Endothelial cell (in vitro differentiated cells): ENCODE results near the gene LCOR. TPM values are rescaled to one million over a fixed set of nuclear protein-coding genes. Genes with fewer than 3 reads are reported as not detected.

Experiments
- DNase-seq: peaks from one replicate; pipeline ENCODE4 v3.0.0; 2021; ENCODE audit warnings: low spot score
- H3K27ac Mint-ChIP-seq: one replicate; pipeline ENCODE4 v1.8.0; 2021; ENCODE audit warnings: mixed read lengths, inconsistent platforms; ENCODE audit not compliant: unreplicated experiment
- H3K27me3 Mint-ChIP-seq: one replicate; pipeline ENCODE4 v1.8.0; 2021; ENCODE audit warnings: mild to moderate bottlenecking, moderate library complexity, mixed read lengths, inconsistent platforms; ENCODE audit not compliant: unreplicated experiment
- H3K36me3 Mint-ChIP-seq: one replicate; pipeline ENCODE4 v1.8.0; 2021; ENCODE audit warnings: mild to moderate bottlenecking, low read depth, mixed read lengths, inconsistent platforms; ENCODE audit not compliant: unreplicated experiment
- H3K4me1 Mint-ChIP-seq: one replicate; pipeline ENCODE4 v1.8.0; 2021; ENCODE audit warnings: mild to moderate bottlenecking, mixed read lengths, inconsistent platforms; ENCODE audit not compliant: unreplicated experiment
- H3K4me3 Mint-ChIP-seq: one replicate; pipeline ENCODE4 v1.8.0; 2021; ENCODE audit warnings: mild to moderate bottlenecking, mixed read lengths, inconsistent platforms; ENCODE audit not compliant: unreplicated experiment
- H3K9me3 Mint-ChIP-seq: one replicate; pipeline ENCODE4 v1.8.0; 2021; ENCODE audit warnings: mixed read lengths, inconsistent platforms; ENCODE audit not compliant: unreplicated experiment
- total RNA-seq: library from RNA; stranded (reverse); fragmentation: NEBNext Ultra II Directional; extraction: Animal tissue kit (Norgen Biotek cat#: 25700); gene quantifications from one replicate; pipeline ENCODE4 v1.2.1, GENCODE V29; 2021; ENCODE audit not compliant: unreplicated experiment
- TF ChIP-seq, protein P1 (sequence below): fragments of 200-600 bp; sonication (generic); IDR thresholded peaks from one replicate; pipeline ENCODE4 v1.5.0; 2021; ENCODE audit warnings: antibody characterized with exemption; ENCODE audit not compliant: unreplicated experiment

The LCOR gene
- total RNA-seq, 1 donor from 2014 or later, result 36.6 TPM

DNA sequence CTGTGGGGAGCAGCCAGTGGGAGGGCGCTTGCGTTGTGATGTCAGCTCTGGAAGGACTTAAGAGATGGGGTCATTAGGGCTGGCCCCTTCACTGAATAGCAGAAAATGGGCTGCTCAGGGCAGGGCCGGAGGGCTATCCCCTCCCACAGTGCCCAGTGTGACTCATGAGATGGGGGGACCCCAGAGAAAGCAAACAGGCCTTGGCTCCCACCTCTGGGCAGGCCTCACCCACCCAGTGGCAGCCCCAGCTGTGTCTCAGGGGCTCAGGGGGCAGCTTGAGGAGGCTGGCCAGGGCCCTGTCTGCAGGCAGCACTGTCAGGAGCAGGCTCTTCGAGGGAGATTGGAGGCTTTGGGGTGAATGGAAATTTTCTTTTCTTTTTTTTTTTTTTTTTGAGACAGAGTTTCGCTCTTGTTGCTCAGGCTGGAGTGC, 185.4 kb downstream of the LCOR start:
- no peak overlapping the region for H3K4me3 Mint-ChIP-seq
- H3K27ac Mint-ChIP-seq, result no peak overlapping the region
- no peak for DNase-seq
- no peaks in the 10 kb centered on the region for H3K36me3 Mint-ChIP-seq
- peaks cover 7% of the 10 kb centered on the region for H3K4me1 Mint-ChIP-seq
- H3K9me3 Mint-ChIP-seq, result no peaks in the 10 kb centered on the region
- TF ChIP-seq, protein P1, sequence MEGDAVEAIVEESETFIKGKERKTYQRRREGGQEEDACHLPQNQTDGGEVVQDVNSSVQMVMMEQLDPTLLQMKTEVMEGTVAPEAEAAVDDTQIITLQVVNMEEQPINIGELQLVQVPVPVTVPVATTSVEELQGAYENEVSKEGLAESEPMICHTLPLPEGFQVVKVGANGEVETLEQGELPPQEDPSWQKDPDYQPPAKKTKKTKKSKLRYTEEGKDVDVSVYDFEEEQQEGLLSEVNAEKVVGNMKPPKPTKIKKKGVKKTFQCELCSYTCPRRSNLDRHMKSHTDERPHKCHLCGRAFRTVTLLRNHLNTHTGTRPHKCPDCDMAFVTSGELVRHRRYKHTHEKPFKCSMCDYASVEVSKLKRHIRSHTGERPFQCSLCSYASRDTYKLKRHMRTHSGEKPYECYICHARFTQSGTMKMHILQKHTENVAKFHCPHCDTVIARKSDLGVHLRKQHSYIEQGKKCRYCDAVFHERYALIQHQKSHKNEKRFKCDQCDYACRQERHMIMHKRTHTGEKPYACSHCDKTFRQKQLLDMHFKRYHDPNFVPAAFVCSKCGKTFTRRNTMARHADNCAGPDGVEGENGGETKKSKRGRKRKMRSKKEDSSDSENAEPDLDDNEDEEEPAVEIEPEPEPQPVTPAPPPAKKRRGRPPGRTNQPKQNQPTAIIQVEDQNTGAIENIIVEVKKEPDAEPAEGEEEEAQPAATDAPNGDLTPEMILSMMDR, result no peak
- peaks cover 7% of the 10 kb centered on the region for H3K27me3 Mint-ChIP-seq

DNA sequence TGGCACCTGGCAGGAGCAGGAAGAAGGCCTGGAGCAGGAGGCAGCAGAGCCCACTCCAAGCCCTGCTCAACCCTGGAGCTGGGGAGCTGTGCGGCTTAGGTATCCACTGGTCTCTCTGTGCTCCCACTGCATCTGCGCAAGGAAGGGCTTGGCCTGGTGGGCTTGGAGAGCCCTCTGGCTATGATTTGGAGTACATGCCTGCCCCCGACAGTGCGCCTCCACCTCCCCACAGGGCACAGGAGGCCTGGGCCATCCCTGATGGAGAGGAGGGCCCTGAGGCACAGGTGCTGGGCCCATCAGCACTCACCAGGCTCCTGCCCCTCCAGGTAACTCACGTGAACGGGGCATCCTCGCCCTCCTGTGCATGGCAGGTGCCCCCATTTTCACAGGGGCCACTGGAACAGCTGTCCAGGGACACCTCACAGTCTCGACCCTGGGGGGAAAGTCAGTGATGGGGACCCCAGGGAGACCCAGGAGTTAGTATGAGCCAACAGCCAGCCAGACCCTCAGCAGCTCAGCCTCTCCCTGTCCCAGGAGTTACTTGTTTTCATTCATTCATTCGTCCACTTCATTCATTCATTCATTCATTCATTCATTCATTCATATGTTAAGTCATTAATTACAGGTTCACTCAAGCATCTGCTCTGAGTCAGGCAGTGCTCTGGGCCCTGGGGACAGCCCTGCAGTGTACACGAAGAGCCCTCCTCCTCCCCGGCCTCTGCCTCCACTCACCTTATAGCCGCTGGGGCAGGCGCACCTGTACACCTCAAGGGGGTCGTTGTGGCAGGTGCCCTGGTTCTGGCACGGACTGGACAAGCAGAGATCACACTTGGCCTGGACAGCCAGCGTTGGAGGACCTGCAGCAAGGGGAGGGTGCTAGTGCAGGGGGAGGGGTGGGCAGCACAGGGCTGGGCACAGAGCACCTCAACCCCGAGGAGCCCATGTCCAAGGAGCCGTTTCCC, 186.4 kb downstream of the LCOR start:
- H3K27ac Mint-ChIP-seq, result no peak overlapping the region
- no peak overlapping the region for H3K4me3 Mint-ChIP-seq
- no peaks in the 10 kb centered on the region for H3K36me3 Mint-ChIP-seq
- no peaks in the 10 kb centered on the region for H3K9me3 Mint-ChIP-seq
- TF ChIP-seq, protein P1, result no peak
- peaks cover 7% of the 10 kb centered on the region for H3K4me1 Mint-ChIP-seq
- no peak for DNase-seq
- peaks cover 7% of the 10 kb centered on the region for H3K27me3 Mint-ChIP-seq

DNA sequence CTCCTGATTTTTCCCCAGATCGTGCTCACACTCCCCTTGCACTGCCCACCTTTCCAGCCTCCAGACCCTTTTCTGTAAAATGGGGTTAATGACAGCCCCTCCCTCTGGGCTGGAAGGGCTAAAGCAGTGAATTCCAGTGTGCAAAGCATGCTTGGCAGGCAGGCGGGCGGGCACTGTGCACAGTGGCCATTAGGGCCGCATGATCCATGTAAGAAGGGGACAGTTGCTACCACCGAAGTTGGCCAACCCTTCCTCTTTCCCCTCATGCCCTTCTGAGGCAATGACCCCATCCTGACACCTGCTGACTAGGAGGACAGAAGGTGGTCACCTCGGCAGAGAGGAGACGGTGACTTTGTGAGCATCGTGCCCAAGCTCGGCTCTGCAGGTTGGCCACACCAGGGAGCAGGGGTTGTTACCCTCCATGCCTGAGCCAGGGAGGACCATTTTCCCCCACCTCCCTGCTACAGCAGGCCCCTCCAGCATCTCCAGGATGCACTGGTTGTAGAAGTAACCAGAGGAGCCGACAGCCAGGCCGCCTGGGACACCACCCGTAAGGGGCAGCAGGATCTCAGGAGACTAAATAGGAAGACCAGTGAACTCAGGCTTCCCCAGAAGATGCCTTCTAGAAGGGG, 187.2 kb downstream of the LCOR start:
- Mint-ChIP-seq H3K4me1 (peaks cover 7% of the 10 kb centered on the region), H3K9me3 (no peaks in the 10 kb centered on the region), H3K27ac (no peak overlapping the region), H3K4me3 (no peak overlapping the region), H3K36me3 (no peaks in the 10 kb centered on the region), H3K27me3 (peaks cover 7% of the 10 kb centered on the region)
- TF ChIP-seq, protein P1, result no peak
- DNase-seq, result no peak

DNA sequence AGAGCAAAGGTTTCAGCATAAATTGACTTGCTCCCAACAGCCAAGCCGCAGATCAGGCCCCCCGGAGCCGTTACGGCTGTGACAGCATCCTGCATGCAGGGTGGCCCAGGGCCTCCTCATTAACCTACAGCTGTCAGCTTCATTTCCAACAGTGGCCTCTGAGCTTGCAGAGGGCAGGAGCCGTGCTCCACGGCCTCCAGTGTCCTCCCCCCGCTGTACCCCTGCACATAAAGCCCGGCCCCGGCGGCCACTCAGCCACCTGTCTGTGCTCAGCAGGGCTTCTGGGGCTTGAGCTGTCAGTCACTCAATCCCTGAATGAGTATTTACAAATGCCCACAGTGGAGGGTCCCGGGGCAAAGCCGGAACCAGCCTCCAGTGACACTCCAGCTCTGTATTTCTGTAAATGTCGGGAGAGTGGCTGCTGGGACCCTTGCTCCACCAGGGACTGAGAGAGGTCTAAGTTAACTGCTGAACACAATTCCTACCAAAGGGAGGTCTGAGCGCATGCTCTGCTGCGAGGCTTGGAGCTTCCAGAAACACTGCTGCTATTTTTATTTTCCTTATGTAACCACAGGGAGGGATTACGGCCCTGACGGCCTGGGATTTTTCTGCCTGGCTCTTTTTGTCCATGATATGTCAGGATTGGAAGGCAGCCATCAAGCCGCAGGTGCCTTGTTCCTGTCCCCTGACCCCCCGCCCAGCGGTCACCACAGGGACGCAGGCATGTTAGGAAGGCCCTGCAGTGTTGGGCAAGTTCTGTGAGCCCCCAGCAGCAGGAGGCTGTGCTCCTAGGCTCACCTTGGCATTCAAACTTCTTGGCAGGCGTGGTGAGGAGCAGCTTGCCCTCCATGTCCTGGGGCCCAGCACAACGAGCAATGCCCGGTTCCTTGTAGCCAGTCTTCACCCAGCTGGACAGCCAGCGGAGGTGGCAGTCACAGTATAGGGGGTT, 188.6 kb downstream of the LCOR start:
- no peak for DNase-seq
- Mint-ChIP-seq H3K4me1 (peaks cover 2% of the 10 kb centered on the region), H3K9me3 (no peaks in the 10 kb centered on the region), H3K4me3 (no peak overlapping the region), H3K27ac (no peak overlapping the region), H3K36me3 (no peaks in the 10 kb centered on the region), H3K27me3 (peaks cover 5% of the 10 kb centered on the region)
- TF ChIP-seq, protein P1, result no peak
